Upper lobe of right lung (tissue), 1 donor: ENCODE measurements around the gene DHRSX. TPM values are rescaled to one million over a fixed set of nuclear protein-coding genes. Genes with fewer than 3 reads are reported as not detected.
"Not testable (repeated sequence)": the region's sequence is repeated elsewhere in the genome, so short reads cannot be mapped to it uniquely, and the experiment has no call there.

ENCODE experiments used
- ATAC-seq: fragments of 200-7000 bp; cut with Tn5 transposase; one replicate; pipeline ENCODE4 v1.9.1; 2020; ENCODE audit warnings: mild to moderate bottlenecking, moderate library complexity
- DNase-seq: peaks from one replicate; pipeline ENCODE4 v3.0.0-alpha.2; 2020
- H3K27ac ChIP-seq: fragments of 200-600 bp; one replicate; pipeline ENCODE4 v1.8.0; 2022
- H3K27me3 ChIP-seq: fragments of 200-600 bp; one replicate; pipeline ENCODE4 v1.8.0; 2022; ENCODE audit warnings: mild to moderate bottlenecking
- H3K36me3 ChIP-seq: fragments of 200-600 bp; one replicate; pipeline ENCODE4 v1.8.0; 2022
- H3K4me1 ChIP-seq: fragments of 200-600 bp; one replicate; pipeline ENCODE4 v1.8.0; 2022
- H3K4me3 ChIP-seq: fragments of 200-600 bp; one replicate; pipeline ENCODE4 v1.8.0; 2022; ENCODE audit warnings: mild to moderate bottlenecking
- H3K9me3 ChIP-seq: fragments of 200-600 bp; one replicate; pipeline ENCODE4 v1.8.0; 2022
- CTCF ChIP-seq: fragments of 200-600 bp; IDR thresholded peaks from one replicate; pipeline ENCODE4 v1.8.0; 2022; ENCODE audit warnings: antibody characterized with exemption
- intact Hi-C: fragments of 100-400 bp; cut with DNase I; formaldehyde crosslinking; loops from one replicate; pipeline ENCODE4 v1.11.0; 2022
- total RNA-seq: library from RNA; stranded (reverse); fragmentation: NEBNext Ultra II Directional; extraction: Animal tissue kit (Norgen Biotek cat#: 25700); gene quantifications from one replicate; pipeline ENCODE4 v1.2.1, GENCODE V29; 2021
- donor health status: DM: no; HTN: yes; CAD: no; lungs with severe emphysema.

The DHRSX gene
- total RNA-seq, 1 donor from 2014 or later = 34.8 TPM

- DNase-seq = no peak
Observed at GRCh38 chrX:2464677-2465166, 36.1 kb downstream of the DHRSX start.

GRCh38 chrX:2463973-2464676, 36.7 kb downstream of the DHRSX start:
- DNase-seq (no peak), ATAC-seq (no peak)
- intact Hi-C loops = no loop called here
- no peaks in the 10 kb centered on the region for H3K4me1 ChIP-seq
- no peaks in the 10 kb centered on the region for H3K36me3 ChIP-seq
- no peak overlapping the region for H3K27ac ChIP-seq
- H3K4me3 ChIP-seq = no peak overlapping the region
- TF ChIP-seq CTCF = no peak
- H3K9me3 ChIP-seq = no peaks in the 10 kb centered on the region
- no peaks in the 10 kb centered on the region for H3K27me3 ChIP-seq

More at GRCh38 chrX:2464677-2465166, 36.1 kb downstream of the DHRSX start:
- TF ChIP-seq CTCF = no peak
- H3K36me3 ChIP-seq = no peaks in the 10 kb centered on the region
- no peak overlapping the region for H3K27ac ChIP-seq
- ATAC-seq = no peak
- H3K27me3 ChIP-seq = no peaks in the 10 kb centered on the region
- intact Hi-C loops = no loop called here
- no peak overlapping the region for H3K4me3 ChIP-seq
- no peaks in the 10 kb centered on the region for H3K4me1 ChIP-seq
- no peaks in the 10 kb centered on the region for H3K9me3 ChIP-seq

GRCh38 chrX:2463481-2463880, 37.3 kb downstream of the DHRSX start:
- H3K4me1 ChIP-seq, DNase-seq, ATAC-seq, H3K36me3 ChIP-seq, H3K4me3 ChIP-seq, H3K27me3 ChIP-seq, H3K9me3 ChIP-seq, H3K27ac ChIP-seq, intact Hi-C loops: not testable (repeated sequence)

GRCh38 chrX:2462780-2463179, 38.0 kb downstream of the DHRSX start:
- no peaks in the 10 kb centered on the region for H3K4me1 ChIP-seq
- H3K4me3 ChIP-seq = no peak overlapping the region
- TF ChIP-seq CTCF = no peak
- ATAC-seq (no peak), DNase-seq (no peak)
- H3K27me3 ChIP-seq = no peaks in the 10 kb centered on the region
- H3K27ac ChIP-seq = no peak overlapping the region
- no peaks in the 10 kb centered on the region for H3K36me3 ChIP-seq
- H3K9me3 ChIP-seq = no peaks in the 10 kb centered on the region
- intact Hi-C loops = no loop called here

GRCh38 chrX:2462074-2462473, 38.7 kb downstream of the DHRSX start:
- DNase-seq (no peak), ATAC-seq (no peak)
- Histone ChIP-seq H3K27me3 (no peaks in the 10 kb centered on the region), H3K4me1 (no peaks in the 10 kb centered on the region), H3K4me3 (no peak overlapping the region), H3K27ac (no peak overlapping the region), H3K36me3 (no peaks in the 10 kb centered on the region), H3K9me3 (no peaks in the 10 kb centered on the region)
- intact Hi-C loops = no loop called here
- TF ChIP-seq CTCF = no peak

GRCh38 chrX:2461711-2462016, 39.1 kb downstream of the DHRSX start:
- no peaks in the 10 kb centered on the region for H3K4me1 ChIP-seq
- no peaks in the 10 kb centered on the region for H3K9me3 ChIP-seq
- ATAC-seq (no peak), DNase-seq (no peak)
- intact Hi-C loops = no loop called here
- TF ChIP-seq CTCF = no peak
- H3K36me3 ChIP-seq = no peaks in the 10 kb centered on the region
- no peak overlapping the region for H3K27ac ChIP-seq
- no peak overlapping the region for H3K4me3 ChIP-seq
- no peaks in the 10 kb centered on the region for H3K27me3 ChIP-seq

- H3K4me3 ChIP-seq, H3K9me3 ChIP-seq, H3K36me3 ChIP-seq, H3K4me1 ChIP-seq, ATAC-seq, DNase-seq, intact Hi-C loops, H3K27ac ChIP-seq, H3K27me3 ChIP-seq: not testable (repeated sequence)
Observed at GRCh38 chrX:2460821-2461710, 39.7 kb downstream of the DHRSX start.

- H3K4me3 ChIP-seq, H3K36me3 ChIP-seq, DNase-seq, H3K4me1 ChIP-seq, intact Hi-C loops, H3K9me3 ChIP-seq, H3K27ac ChIP-seq, ATAC-seq, H3K27me3 ChIP-seq: not testable (repeated sequence)
Observed at GRCh38 chrX:2460048-2460447, 40.7 kb downstream of the DHRSX start.
